ENCODE measurements around the gene DAND5.

DAND5 gene, protein sequence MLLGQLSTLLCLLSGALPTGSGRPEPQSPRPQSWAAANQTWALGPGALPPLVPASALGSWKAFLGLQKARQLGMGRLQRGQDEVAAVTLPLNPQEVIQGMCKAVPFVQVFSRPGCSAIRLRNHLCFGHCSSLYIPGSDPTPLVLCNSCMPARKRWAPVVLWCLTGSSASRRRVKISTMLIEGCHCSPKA

DNA sequence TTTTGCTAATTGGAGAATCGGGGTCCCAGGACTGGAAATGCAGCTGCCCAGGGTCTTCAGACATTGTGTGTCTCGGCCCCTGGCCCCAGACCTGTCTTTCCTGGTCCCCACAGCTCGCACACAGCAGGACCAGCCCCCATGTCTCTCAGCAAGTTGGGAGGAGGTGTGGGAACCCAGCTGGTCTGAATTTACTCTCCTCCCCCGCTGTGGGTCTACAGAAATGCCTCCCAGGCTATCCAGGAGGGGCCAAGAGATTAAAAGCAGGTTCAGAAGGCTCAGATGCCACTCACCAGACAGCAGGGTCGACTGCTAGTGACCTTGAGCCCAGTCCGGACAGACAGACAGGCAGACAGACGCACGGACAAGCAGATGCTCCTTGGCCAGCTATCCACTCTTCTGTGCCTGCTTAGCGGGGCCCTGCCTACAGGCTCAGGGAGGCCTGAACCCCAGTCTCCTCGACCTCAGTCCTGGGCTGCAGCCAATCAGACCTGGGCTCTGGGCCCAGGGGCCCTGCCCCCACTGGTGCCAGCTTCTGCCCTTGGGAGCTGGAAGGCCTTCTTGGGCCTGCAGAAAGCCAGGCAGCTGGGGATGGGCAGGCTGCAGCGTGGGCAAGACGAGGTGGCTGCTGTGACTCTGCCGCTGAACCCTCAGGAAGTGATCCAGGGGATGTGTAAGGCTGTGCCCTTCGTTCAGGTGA lies at the start of gene DAND5:
Gene DAND5 (plus strand): TSS at position 285 of the 697 bp plus-strand sequence. CDS start 85 bp downstream, at position 370.
- no peak for DNase-seq (ENCODE audit: low read depth in 2 of 2)

DNA sequence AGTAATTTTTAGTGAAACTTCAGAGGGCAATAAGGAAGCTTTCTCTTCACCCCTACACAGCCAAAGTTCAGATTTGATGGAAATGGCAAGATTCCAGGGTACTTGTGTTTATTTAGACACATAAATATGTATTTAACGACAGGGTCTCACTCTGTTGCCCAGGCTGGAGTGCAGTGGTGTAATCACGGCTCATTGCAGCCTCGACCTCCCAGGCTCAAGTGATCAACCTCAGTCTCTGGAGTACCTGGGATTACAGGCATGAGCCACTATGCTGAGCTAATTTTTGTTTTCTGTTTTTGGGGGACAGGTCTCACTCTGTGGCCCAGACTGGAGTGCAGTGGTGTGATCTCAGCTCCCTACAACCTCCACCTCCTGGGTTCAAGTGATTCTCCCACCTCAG lies 48.3 kb upstream of the DAND5 start:
- no peak for DNase-seq (ENCODE audit: low read depth in 2 of 2)

DNA sequence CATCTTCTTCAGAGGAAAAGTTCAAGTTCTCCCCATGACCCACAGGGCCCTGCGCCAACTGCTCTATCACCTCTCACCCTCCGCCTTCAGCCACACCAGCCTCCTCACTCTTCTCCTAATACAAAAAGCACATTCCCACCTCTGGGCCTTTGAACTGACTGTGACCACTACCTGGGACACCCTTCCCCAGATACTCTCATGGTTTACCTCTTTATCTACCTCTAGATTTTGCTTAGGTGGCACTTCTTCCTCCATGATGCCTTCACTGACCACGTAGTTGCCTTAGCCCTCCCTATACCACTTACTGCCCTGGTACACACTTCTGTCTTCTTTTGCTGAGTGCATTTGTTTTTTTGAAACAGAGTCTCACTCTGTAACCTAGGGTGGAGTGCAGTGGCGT lies 46.4 kb upstream of the DAND5 start:
- no peak for DNase-seq (ENCODE audit: low read depth in 2 of 2)

DNA sequence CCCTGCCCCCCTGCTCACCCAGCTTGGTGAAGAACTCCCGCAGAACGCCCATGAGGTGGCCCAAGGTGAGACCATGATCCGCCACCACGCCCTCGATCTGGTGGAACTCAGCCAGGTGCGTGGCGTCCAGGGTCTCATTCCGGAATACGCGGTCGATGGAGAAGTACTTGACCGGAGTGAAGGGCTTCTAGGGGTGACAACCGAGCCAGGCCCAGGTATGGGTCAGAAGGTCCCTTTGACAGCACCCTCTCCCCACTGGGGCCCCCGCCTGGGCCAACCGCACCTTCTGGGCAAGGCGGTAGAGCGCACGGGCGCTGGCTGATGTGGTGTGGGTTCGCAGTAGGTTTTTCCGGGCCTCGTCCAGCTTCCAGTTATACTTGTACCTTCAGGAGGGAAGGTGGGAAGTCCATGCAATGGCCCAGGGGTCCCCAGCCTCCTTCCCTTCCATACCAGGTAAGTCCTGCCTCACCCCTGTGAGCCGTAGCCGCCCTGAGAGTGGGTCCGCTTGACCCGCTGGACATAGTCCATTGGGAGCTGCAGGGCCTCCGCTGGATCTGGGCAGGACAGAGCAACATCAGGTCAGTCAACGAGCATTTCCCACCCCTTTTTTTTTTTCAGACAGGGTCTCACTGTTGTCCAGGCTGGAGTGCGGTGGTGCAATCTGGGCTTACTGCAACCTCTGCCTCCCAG lies 44.6 kb upstream of the DAND5 start:
- no peak for DNase-seq (ENCODE audit: low read depth in 2 of 2)

DNA sequence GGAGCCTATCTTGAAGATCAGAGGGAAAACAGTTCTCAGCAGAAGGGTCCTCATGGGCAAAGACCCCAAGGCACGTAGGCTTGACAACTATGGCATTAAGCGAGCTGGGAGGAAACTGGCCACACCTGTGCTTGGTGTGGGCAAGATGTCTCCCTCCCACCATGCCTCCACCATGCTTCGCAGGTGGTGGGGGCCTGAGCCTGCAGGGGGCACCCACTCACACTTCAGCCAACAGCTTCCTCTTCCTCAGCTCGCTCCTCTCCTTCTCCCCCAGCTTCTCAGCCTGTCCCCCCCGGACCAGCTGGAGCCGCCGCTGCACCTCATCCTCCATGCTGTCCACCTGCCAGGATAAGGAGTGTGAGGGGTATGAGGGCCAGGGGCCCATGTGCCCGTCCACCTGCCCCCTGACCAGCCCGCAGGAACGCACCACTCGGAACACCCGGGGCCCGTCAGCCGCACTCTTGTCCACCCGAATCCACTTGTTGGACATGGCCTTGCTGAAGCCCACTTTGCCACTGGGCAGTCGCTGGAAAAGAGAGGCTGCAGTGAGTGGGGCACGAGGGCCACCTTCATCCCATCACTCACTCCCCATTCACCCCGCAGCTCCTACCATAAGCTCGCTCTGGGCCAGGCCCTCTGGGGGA lies 39.3 kb upstream of the DAND5 start:
- no peak for DNase-seq (ENCODE audit: low read depth in 2 of 2)

DNA sequence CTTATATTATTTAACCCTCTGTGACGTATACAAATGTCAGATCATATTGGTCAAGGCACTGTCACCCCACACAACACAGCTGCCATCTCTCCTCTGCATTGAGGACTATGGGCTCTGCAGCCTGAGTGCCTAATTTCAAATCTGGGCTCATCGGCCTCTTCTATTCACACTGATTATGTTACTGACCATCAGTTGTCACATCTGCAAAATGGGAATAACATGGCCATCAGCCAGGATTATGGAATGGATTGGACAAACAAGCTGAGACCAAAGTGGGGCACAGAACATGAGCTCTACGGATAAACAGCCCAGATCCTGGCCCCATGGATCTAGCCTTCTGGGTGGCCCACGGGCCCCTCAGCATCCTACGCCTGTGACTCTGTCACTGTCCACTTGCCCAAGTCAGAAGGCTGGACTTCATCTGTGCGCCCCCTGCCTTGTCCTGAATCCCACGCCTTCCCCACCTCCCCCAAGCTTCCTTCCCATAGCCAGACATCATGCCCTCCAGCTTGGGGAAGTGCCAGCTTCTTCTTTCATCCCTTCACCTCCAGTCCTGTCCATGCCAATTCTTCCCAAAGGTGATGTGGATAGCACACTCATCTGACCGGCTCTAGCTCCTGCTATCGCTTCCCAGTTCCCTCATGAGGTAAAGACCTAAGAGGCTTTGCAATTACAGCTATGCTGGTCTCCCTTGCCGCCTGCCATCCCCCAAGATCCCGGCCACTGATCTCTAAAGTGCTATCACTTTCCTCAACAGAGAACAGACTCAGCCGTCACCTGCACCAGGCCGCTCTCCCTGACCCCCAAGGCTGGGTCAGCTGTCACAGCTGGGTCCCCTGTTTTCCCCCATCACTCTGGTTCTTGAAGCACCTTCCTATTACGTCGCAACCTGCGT lies 36.7 kb upstream of the DAND5 start:
- DNase-seq (ENCODE audit: low read depth in 2 of 2), result no peak

DNA sequence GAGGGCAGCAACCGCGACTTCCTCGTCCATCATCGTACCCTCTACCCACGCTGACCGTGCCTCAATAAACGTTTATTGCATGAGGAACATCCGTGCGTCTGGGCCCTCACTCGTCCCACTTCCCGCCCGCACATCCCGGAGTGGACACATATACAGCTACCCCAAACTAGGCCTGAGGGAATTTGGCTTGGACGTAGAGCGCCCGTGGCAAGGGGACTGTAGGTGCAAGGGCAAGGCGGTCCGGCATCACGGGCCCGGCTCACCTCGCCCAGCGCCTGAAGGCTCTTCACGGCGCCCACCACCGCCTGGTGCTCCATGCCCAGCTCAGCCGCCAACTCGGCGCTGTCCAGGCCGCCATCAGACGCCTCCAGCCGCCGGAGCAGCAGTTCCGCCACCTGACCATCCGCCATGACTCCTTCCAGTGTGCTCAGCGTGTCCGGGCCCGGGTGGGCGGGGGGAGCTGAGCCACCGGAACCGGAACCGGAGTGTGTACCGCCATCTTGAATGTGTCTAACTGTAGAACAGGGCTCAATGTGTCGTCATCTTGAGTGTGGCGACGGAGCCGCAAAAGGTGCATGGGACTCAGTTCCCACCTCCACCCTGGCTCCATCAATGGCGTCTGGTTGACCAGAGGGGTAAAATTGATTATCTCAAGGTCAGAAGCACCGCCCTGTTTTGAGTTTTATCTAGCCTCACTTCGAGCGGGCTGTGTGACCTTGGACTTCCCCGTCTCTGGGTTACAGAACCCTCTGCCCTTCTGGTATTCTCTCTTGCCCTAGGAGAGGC lies 35.9 kb upstream of the DAND5 start, which contains the start of gene FARSA:
Gene FARSA (minus strand): TSS at position 425 of the 786 bp plus-strand sequence. CDS start 15 bp downstream, at position 410.
- DNase-seq (ENCODE audit: low read depth in 2 of 2), result peak; percentile 86 to 88

DNA sequence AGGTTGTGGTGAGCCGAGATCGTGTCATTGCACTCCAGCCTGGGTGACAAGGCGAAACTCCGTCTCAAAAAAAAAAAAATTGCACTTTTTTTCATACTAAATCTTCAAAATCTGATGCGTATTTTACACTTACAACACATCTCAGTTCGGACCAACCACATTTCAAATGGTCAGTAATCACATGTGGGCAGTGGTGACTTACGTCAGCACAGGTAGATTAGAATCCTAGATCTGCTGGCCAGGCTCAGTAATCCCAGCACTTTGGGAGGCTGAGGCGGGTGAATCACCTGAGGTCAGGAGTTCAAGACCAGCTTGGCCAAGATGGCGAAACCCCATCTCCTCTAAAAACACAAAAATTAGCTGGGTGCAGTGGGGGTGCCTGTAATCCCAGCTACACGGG lies 34.3 kb upstream of the DAND5 start:
- DNase-seq (ENCODE audit: low read depth in 2 of 2), result no peak

DNA sequence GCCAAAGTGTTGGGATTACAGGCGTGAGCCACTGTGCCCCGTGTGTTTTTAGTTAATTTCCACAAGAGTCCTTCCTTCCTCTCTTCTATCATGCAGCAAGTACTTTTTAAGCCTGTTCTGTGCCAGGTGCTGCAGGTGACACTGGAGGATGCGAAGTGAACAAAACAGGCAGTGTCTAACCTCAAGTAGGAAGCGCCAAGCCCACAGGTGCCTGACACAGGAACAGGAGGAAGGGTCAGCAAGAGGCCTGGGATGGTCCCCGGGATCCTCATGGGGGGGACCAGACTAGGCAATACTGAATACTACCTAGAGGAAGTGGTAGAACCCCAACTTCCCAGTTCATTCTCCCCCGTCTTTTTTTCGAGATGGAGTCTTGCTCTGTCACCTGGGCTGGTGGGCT lies 32.8 kb upstream of the DAND5 start:
- no peak for DNase-seq (ENCODE audit: low read depth in 2 of 2)

DNA sequence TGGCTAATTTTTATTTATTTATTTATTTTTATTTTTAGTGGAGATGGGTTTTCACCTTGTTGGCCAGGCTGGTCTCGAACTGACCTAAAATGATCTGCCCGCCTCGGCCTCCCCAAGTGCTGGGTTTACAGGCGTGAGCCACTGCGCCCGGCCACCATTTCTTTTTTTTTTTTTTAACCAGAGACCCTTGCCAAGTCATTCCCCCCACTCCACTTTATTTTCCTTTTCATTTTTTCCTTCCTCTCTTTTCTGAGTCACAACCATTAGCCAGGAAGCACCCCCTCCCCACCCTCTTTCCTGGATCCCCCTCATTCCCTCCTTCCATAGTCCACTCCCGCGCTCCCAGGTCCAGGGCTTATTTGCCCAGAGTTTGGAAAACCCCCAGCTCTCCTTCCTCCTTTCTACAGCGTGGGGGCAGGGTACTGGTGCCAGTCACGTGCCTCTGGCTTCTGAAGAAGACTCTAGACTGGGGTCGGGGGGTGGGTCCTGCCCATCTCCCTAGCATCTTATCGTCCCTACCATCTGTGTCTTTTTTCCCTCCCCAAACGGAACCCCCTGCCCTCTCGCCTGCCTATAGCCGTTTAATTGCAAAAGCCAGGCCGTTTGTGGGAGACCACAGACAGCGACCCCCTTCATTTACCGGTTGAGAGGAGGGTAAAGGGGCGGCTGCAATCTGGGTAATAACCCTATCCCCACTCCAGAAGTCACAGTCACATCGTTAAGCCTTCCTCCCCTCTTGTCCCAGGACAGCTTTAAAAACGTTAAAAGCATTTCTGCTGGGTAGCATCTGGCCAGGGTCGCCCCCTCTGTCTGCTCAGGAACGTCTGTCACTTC lies 32.1 kb upstream of the DAND5 start:
- no peak for DNase-seq (ENCODE audit: low read depth in 2 of 2)

DNA sequence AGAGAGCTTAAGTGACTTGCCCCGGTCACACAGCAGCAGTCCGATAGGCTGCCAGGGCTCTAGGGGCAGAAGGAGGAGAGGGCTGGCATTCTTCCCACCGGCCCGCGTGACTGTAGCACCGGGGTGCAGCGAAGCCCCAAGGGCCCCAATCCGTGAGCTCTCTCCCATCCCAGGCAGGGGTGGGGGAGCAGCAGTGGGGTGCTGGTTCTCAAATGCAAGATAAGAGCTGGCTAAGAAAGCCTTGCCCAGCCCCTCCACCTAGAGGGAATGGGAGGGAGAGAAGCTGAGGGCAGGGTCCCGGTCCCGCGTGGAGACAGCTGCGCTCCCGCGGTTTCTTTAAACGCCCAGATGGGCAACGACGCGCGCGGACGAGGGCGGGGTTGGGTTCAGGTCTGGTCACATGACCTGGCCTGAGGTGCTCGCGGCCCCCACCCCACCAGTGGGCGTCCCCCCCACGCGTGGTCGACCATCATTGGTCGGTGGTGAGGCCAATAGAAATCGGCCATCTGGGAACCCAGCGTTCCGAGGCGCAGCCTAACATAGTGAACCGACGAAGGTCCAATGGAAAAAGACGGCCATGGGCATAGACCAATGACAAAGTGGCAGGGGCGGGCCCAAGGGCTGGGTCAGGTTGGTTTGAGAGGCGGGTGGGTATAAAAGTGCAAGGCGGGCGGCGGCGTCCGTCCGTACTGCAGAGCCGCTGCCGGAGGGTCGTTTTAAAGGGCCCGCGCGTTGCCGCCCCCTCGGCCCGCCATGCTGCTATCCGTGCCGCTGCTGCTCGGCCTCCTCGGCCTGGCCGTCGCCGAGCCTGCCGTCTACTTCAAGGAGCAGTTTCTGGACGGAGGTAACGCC lies 31.2 kb upstream of the DAND5 start, which contains the start of gene CALR:
Gene CALR (plus strand): TSS at position 683 of the 852 bp plus-strand sequence. CDS start 71 bp downstream, at position 754.
- peak; percentile 98 to 99 for DNase-seq (ENCODE audit: low read depth in 2 of 2)

DNA sequence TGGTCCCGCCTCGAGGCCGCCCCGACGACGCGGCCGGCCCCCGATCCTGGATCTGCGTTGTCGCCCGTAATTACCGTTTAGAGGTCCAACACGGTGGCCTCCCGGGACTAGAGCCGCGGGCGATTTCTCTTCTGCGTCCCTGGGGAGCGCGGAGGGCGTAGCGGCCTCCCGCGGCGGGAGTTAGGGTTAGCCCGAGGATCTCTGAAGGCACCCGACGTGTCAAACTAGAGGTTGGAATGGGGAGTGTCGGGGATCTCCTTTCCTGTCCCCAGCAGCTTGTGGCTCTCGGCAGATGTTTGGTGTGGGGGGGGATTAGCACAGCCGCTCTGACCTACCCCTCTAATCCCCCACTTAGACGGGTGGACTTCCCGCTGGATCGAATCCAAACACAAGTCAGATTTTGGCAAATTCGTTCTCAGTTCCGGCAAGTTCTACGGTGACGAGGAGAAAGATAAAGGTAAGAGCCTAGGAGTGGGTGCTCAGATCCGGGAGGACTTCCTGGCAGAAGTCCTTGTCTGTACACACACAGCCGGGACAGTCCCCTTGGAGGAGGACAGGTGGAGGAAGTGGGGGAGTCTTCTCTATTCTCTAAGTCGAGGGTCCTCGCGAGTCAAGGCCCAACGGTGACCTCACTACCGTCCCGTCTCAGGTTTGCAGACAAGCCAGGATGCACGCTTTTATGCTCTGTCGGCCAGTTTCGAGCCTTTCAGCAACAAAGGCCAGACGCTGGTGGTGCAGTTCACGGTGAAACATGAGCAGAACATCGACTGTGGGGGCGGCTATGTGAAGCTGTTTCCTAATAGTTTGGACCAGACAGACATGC lies 30.4 kb upstream of the DAND5 start:
- no peak for DNase-seq (ENCODE audit: low read depth in 2 of 2)

DNA sequence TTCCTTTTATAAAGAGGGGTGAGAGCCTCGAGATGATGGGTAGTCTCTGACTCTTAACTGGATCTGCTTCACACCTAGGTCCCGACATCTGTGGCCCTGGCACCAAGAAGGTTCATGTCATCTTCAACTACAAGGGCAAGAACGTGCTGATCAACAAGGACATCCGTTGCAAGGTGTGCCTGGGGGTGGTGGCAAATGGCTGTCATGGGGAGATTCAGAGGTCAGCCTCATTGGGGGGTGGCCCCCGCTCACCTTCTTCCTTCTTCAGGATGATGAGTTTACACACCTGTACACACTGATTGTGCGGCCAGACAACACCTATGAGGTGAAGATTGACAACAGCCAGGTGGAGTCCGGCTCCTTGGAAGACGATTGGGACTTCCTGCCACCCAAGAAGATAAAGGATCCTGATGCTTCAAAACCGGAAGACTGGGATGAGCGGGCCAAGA lies 29.4 kb upstream of the DAND5 start:
- no peak for DNase-seq (ENCODE audit: low read depth in 2 of 2)

DNA sequence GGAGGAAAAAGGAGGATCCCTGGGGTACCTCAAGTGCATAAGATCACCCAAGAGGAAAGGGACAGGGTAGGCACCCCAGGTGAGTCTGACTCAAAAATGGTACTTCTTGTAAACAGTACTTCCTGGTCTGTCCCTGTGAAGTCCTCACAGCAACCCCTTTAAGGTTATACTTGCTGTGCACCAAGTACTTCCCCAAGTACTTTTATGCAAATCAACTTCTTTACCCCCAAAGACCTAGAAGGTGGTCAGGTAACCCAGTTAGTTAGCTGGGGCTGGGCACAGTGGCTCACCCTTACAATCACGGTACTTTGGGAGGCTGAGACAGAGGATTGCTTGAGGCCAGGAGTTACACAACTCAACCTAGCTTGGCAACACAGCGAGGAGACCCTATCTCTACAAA lies 28.5 kb upstream of the DAND5 start:
- no peak for DNase-seq (ENCODE audit: low read depth in 2 of 2)

DNA sequence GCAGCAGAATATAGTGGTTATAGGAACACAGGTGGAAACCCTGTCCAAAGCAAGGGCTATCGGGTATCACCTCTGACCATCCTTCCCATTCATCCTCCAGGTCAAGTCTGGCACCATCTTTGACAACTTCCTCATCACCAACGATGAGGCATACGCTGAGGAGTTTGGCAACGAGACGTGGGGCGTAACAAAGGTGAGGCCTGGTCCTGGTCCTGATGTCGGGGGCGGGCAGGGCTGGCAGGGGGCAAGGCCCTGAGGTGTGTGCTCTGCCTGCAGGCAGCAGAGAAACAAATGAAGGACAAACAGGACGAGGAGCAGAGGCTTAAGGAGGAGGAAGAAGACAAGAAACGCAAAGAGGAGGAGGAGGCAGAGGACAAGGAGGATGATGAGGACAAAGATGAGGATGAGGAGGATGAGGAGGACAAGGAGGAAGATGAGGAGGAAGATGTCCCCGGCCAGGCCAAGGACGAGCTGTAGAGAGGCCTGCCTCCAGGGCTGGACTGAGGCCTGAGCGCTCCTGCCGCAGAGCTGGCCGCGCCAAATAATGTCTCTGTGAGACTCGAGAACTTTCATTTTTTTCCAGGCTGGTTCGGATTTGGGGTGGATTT lies 25.8 kb upstream of the DAND5 start:
- DNase-seq (ENCODE audit: low read depth in 2 of 2), result no peak

DNA sequence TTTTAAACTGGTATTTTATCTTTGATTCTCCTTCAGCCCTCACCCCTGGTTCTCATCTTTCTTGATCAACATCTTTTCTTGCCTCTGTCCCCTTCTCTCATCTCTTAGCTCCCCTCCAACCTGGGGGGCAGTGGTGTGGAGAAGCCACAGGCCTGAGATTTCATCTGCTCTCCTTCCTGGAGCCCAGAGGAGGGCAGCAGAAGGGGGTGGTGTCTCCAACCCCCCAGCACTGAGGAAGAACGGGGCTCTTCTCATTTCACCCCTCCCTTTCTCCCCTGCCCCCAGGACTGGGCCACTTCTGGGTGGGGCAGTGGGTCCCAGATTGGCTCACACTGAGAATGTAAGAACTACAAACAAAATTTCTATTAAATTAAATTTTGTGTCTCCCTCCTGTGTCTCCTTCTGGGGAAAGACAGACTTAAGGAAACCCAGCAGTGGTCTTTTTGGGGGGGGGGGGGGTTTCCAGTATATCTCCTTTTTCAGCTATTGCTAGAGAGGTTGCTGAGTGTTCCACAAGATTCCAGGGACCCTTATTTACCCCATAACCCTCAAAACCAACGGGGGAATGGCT lies 25.2 kb upstream of the DAND5 start:
- no peak for DNase-seq (ENCODE audit: low read depth in 2 of 2)

All from stimulated activated CD4-positive, alpha-beta T cell treated with anti-CD3 and anti-CD28 coated beads, Interleukin-12 subunit alpha, Interleukin-12 subunit beta, amount 100 ng/mL, for 24 hours (primary cell).